HG03354 (cell line): ENCODE results near the gene XPO5.

Source experiments
- ATAC-seq: cut with Tn5 transposase; IDR thresholded peaks from one replicate; pipeline ENCODE4 v1.9.1; 2021; ENCODE audit warnings: mild to moderate bottlenecking; ENCODE audit not compliant: unreplicated experiment, poor library complexity, severe bottlenecking

Gene XPO5

DNA sequence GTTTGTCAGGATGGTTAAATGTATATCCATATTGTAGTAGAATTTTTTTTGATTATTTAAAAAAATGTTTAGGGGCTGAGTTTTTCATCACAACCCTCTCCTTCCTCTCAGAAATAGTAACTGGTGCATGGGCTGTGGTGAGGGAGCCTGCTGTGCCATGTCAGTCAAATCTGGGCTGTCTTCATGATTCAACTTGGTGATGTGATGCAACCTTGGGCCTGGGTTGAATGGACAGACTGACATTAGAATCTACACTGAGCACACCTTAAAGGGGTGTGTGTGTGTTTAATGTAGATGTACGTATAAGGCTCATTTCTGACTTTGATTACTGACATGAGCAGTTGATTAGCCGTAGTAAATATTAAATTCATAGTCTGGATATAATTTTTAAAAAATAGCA is 94.8 kb downstream of the XPO5 start:
- no peak for ATAC-seq

DNA sequence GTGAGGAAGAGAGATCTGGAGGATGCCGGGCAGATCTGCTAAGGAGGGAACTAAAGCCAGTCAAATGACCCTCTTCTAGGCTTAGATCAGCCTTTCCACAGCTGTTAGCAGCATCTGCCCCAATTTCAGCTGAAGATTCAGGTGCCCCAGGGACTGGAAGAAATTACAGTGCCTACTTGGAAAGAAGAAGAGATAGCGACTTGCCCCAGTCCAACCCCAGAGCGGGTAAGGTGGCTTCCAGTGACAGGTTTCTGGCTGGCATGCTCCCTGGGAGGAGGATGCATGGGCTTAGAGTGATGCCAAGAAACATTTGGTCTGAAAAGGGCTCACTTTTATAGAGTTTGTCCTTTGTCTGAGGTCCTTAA is 97.8 kb downstream of the XPO5 start:
- ATAC-seq: peak; percentile 19

GRCh38 chr6:43477235-43478007 is 98.4 kb downstream of the XPO5 start, which contains the start of gene TJAP1:
TSS of gene TJAP1 (plus strand) at chr6:43477570. CDS start at chr6:43499002, 21,432 bp downstream.
- peak; percentile 91 for ATAC-seq

DNA sequence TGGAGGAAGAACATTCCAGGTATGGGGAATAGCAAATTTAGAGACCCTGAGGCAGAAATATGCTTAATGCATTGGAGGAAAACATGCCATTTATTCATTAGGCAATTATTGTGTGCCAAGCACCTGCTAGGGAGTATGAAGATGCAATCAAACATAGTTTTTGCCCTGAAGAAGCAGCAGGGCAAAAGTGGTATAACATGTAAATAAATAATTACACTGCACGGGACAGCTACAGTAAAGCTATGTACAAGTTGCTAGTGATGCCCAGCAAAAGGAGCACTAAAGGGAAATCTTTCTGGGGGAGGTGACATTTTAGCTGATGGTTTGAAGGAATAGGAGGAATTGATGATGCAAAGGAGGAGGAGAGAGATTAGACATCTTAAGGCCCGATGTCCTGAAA is 99.1 kb downstream of the XPO5 start:
- no peak for ATAC-seq

GRCh38 chr6:43475516-43475915 is 100.3 kb downstream of the XPO5 start:
- ATAC-seq: no peak

DNA sequence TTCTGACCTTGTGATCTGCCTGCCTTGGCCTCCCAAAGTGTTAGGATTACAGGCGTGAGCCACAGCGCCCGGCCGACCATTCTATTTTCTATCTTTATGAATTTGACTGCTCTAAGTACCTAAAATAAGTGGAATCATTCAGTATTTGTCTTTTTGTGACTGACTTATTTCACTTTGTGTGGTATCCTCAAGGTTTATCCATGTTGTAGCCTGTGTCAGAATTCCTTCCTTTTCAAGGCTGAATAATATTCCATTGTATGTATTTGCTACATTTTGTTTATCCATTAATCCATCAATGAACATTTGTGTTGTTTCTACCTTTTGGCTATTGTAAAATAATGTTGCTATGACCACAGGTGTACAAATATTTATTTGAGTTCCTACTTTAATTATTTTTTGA is 103.3 kb downstream of the XPO5 start:
- no peak for ATAC-seq
